NCI-H1436 treated with DMSO at 0.1 percent for 48 hours (cell line): ENCODE data around the gene RNF8.
"Not testable (repeated sequence)": the region's sequence is repeated elsewhere in the genome, so short reads cannot be mapped to it uniquely, and the experiment has no call there.

Experiments
- DNase-seq: peaks from one replicate; lab custom pipeline; 2025; lab: John Stamatoyannopoulos, UW

Gene RNF8

GRCh38 chr6:37321516-37322415 is 32.0 kb upstream of the RNF8 start:
- no peak for DNase-seq

- DNase-seq = no peak
Measured at GRCh38 chr6:37323580-37323979, 30.2 kb upstream of the RNF8 start.

GRCh38 chr6:37324131-37325033 is 29.4 kb upstream of the RNF8 start:
- no peak for DNase-seq

GRCh38 chr6:37330345-37330744 is 23.4 kb upstream of the RNF8 start:
- DNase-seq = not testable (repeated sequence)

- DNase-seq = no peak
Measured at GRCh38 chr6:37331047-37331446, 22.7 kb upstream of the RNF8 start.

GRCh38 chr6:37332894-37333293 is 20.9 kb upstream of the RNF8 start:
- DNase-seq = no peak

GRCh38 chr6:37334047-37334446 is 19.7 kb upstream of the RNF8 start:
- DNase-seq = no peak

GRCh38 chr6:37338317-37338716 is 15.5 kb upstream of the RNF8 start:
- DNase-seq = not testable (repeated sequence)

GRCh38 chr6:37338745-37339255 is 15.0 kb upstream of the RNF8 start:
- no peak for DNase-seq

- no peak for DNase-seq
Measured at GRCh38 chr6:37339741-37340638, 13.8 kb upstream of the RNF8 start.

- no peak for DNase-seq
Measured at GRCh38 chr6:37340639-37340943, 13.2 kb upstream of the RNF8 start.

GRCh38 chr6:37343248-37343647 is 10.5 kb upstream of the RNF8 start:
- no peak for DNase-seq

- DNase-seq = no peak
Measured at GRCh38 chr6:37344308-37344707, 9.5 kb upstream of the RNF8 start.

- DNase-seq = not testable (repeated sequence)
Measured at GRCh38 chr6:37345804-37346203, 8.0 kb upstream of the RNF8 start.

- DNase-seq = no peak
Measured at GRCh38 chr6:37347177-37347576, 6.6 kb upstream of the RNF8 start.

- DNase-seq = peak; percentile 79
Measured at GRCh38 chr6:37347670-37348111, 6.1 kb upstream of the RNF8 start.

- DNase-seq = no peak
Measured at GRCh38 chr6:37351027-37351426, 2.8 kb upstream of the RNF8 start.

GRCh38 chr6:37352384-37352783 is 1.4 kb upstream of the RNF8 start:
- DNase-seq = no peak

GRCh38 chr6:37354526-37355384 is 972 bp downstream of the RNF8 start:
- no peak for DNase-seq

- DNase-seq = no peak
Measured at GRCh38 chr6:37357288-37357687, 3.5 kb downstream of the RNF8 start.

GRCh38 chr6:37357860-37358259 is 4.1 kb downstream of the RNF8 start:
- DNase-seq = no peak
